Activated T-cell treated with anti-CD3 and anti-CD28 coated beads for 1 hour (primary cell): ENCODE measurements around the gene CD99L2.
A peak's percentile ranks its signal among the peaks of the same experiment; 100 is the strongest.
"Not testable (repeated sequence)": the region's sequence is repeated elsewhere in the genome, so short reads cannot be mapped to it uniquely, and the experiment has no call there.

ENCODE experiments used
- DNase-seq: peaks from one replicate; pipeline ENCODE4 v3.0.0-alpha.2; 2020; ENCODE audit warnings: low read depth

CD99L2 gene

DNA sequence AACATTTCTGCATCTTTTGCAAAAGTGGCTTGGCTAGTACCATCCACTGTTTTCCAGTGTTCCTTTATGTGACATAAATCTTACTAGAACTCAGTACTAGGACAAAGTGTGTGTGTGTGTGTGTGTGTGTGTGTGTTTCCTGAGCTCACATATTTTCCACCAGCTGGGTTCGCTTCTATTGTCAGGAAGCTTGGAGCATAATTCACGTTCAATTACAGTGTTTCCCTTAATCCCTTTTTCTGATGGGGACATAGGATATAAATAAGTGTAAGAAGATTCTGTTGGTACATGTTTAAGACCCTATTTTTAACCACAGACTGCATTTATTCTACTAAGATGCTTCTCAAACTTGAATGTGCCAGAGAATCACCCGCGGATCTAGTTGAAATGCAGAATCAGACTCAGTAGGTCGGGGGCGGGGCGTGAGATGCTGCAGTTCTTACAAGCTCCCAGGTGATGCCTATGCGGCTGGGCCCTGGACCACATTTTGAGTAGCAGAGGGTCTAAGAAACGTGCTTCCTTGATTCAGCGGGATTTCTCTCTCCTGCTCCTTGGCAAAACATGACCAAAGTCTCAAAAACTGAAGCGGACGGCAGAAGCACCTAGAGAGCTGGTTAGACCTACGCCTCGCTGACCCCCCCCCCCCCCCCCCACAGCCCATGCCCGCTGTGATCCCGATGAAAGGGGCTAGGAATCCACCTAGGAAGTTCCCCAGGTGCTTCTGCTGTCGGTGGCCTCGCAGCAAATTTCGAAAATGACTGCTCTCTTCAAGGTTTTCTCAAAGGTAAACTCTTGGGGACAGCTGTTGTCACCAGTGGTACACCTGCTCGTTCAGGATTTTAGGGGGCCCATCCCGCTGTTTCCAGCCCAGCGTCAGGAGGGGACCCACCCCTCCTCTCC lies 797 bp downstream of the CD99L2 start:
- DNase-seq = peak; percentile 26

DNA sequence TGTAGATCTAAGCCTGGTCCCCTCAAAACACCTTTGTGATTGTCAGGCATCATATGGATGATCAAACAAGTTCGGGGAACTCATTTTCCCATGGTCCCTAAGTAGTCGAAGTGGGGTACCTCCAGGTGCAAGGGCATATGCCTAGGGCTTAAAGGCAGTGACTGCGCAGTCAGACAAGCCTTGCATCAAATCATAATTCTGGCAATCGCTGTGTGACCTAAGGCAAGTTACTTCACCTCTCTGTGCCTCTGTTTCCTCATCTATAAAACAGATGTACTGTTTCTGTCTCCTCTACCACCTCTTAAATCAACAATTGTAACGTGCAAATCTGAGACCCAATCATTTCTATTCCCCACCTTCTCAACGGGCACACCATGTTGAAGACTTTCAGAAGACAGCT lies 1.8 kb downstream of the CD99L2 start:
- no peak for DNase-seq

DNA sequence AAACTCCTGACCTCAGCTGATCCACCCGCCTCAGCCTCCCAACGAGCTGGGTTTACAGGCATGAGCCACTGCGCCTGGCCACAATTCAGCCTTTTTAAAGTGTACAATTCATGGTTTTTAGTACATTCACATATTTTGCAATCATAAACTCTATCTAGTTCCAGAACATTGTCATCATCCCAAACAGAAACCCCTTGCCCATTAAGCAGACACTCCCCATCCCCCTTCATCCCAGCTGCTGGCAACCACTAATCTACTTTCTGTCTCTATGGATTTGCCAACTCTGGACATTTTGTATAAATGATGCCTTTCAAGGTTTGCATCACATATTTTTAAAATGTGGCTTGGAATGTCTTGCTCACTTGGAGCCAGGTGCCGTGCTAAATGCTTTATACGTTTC lies 4.5 kb downstream of the CD99L2 start:
- DNase-seq = no peak

DNA sequence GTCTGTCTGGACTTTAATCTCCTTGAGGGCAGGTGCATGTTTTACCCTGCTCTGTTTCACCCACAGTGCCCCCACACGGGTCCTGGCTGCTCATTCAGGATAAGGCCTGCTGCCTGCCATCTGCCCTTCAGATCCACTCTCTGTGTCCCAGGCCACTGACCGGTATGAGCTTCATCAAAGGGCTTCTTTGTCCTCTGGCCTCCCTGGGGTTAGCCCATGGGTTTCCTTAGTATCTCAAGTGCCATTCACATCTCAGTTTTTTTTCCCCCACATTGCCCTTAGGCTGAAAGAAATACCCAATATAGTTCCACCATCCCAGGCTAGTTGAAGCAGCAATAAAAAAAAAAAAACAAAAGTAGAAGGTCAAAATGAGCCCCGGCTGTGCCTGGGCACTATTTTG lies 9.3 kb downstream of the CD99L2 start:
- no peak for DNase-seq

DNA sequence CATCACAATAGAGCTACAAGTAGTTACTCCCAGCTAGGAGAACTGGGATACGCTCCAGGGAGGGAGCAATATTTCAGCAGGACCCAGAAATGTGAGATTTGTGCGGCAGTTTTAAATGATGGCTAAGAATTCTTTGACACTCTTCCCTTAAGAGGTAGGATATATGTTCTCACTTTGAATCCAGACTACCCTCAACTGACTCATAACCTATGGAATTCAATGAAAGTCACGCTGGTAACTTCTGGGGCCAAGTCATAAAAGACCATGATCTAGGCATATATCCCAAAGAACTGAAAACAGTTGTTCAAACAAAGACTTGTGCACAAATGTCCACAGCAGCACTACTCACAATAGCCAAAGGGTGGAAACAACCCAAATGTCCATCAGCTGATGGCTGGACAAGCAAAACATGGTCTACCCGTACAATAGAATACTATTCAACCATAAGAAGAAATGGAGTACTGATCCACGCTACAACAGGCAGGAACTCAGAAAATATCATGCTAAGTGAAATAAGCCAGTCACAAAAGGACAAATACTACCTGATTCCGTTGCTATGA lies 10.5 kb downstream of the CD99L2 start:
- DNase-seq = no peak

DNA sequence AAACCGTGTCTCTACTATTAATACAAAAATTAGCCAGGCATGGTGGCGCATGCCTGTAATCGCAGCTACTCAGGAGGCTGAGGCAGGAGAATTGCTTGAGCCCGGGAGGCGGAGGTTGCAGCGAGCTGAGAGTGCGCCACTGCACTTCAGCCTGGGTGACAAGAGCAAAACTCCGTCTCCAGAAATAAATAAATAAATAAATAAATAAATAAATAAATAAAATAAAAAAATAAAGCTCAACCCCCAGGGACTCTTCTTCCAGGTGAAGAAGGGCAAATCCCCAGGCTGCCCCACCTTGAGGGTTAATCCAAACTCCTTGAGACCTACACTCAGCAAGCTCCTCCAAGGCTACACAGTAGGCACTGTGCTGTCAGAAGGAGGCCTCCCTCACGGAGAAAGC lies 11.2 kb downstream of the CD99L2 start:
- DNase-seq = not testable (repeated sequence)

DNA sequence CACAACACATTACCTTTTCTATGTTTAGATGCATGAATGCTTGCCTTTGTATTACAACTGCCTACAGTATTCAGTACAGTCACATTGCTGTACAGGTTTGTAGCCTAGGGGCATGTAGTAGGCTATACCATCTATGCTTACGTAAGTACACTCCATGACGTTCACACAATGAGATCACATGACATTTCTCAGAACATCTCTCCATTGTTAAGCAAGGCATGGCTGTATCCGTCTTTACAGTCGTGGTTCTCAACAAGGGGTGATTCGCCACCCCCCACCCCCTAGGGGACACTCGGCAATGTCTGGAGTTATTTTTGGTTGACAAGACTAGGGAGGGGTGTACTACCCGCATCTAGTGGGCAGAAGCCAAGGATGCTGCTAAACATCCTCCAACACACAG lies 12.1 kb downstream of the CD99L2 start:
- no peak for DNase-seq

DNA sequence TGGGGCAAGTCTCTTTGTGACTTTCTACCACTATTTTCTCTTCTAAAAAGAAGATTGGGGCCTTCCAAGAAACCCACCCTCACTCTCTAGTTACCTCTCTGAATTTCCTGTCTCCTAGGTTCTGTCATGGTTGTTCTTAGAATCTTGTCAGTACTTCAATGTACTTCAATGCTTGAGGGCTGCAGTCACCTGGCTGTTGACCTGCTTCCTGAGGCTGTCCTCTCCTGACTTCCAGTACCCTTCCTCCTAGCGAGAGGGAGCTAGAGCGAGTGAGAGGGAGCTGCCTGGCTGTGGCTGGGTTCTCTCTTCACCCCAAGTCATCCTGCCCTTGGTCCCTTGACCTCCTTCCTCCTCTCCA lies 17.7 kb downstream of the CD99L2 start:
- DNase-seq = no peak

DNA sequence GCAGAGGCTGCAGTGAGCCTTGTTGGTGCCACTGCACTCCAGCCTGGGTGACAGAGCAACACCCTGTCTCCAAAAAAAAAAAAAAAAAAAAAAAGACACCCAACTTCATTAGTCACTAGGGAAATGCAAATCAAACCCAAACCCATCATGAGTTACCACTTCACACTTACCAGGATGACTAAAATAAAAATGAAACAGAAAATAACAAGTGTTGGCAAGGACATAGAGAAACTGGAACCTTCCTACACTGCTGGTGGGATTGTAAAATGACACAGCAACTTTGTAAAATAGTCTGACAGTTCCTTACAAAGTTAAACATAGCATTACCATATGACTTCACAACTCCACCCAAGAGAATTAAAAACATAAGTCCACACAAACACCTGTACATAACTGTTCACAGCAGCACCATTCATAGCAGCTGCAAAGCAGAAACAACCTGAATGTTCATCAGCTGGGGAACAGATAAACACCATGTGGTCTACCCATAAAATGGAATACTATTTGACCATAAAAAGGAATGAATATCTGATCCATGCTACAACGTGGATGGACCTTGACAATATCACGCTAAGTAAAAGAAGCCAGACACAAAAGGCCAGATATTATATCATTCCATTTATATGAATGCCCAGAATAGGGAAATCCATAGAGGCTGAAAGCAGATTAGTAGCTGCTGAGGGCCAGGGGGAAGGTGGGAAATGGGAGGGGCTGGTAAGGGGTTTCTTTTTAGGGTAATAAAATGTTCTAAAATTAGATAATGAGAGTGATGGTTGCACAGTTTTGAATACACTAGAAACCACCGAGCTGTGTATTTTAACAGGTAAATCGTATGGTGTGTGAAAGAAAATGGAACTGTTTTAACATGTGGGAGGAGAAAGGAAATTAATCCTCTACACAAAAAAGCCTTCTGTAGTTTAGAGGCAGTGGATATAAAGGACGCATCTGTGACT lies 18.3 kb downstream of the CD99L2 start:
- no peak for DNase-seq

DNA sequence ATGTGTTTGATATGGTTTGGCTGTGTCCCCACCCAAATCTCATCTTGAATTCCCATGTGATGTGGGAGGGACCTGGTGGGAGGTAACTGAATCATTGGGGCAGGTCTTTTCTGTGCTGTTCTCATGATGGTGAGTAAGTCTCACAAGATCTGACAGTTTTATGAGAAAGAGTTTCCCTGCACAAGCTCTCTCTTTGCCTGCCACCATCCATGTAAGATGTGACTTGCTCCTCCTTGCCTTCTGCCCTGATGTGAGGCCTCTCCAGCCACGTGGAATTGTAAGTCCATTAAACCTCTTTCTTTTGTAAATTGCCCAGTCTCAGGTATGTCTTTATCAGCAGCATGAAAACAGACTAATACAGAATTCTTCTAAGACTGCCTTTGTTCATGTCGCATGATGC lies 22.8 kb downstream of the CD99L2 start:
- DNase-seq = not testable (repeated sequence)

DNA sequence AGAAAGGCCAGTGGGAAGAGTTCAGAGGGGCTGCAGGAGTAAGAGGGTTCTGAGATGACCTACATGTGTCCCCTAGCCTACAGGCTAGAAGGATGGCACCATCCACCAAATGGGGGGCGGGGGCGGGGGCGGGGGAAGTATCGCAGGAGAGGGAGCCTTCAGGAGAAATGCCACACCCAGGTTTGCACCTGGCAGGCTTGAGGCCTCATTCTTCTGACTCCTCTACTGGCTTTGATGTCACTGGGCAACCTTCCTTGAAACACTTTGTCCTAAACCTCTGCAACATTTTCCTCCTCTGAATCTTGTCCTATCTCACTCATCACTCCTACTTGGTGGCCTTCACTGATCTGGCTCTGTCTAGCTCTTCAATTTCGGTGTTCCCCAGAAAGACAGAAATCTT lies 24.0 kb downstream of the CD99L2 start:
- DNase-seq = no peak

DNA sequence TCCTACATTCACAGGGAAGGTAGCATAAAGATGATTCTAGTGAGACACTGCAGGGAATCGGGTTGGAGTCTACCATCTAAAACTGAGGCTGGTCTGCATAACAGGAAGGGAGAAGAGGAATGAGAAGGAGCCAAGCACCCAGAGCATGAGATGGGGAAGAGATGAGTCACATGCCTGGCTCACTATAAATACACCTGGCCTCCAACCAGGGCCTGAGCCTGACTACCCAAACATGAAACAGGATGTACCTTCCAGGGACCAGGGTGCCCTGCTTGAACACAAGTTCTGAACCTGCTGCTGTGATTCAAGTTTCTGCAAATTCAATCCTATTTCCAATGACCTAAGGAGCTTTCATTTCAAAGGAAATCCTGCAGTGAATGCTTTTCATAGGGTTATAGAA lies 24.9 kb downstream of the CD99L2 start:
- no peak for DNase-seq

DNA sequence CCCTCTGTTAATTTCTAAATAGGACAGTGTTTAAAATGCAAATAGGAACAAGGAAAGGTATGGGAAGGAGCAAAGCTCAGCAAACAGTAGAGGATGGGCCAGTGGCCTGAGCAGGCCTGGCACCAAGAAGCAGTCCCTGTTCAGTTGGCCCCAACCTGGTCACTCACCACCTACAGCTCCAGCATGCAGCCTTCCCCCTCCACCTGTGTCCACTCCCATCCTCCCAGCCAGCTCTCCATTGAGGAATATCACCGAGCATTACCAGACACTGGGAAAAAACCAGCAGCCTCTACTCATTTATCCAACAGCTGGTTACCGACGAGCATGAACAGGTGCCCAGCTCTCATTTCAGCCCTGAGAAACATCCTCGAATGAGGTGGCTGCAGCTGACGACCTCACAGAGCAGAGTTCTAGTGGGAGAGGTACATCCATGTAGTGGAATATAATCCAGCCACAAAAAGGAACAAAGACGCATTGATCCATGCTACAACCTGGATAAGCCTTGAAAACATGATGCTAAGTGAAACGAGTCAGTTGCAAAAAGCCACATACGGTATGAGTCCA lies 25.6 kb downstream of the CD99L2 start:
- DNase-seq = no peak

DNA sequence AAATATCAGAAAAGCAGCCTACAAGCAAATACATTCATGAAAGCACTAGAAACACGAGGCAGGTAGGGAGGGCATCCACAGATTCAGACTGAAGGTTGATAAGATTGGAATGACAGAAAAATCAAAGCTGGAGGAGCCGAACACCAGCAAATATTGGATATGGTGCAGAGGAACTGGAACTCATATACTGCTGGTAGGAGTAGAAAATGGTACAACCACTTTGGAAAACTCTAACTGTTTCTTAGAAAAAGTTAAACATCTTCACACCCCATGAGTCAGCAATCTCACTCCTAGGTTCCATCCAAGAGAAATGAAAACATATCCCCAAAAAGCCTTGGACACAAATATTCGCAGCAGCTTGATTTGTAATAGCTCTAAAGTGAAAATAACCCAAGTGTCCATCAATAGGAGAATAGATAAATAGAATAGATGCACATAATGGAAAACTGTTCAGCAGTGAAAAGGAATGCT lies 27.1 kb downstream of the CD99L2 start:
- DNase-seq = no peak

DNA sequence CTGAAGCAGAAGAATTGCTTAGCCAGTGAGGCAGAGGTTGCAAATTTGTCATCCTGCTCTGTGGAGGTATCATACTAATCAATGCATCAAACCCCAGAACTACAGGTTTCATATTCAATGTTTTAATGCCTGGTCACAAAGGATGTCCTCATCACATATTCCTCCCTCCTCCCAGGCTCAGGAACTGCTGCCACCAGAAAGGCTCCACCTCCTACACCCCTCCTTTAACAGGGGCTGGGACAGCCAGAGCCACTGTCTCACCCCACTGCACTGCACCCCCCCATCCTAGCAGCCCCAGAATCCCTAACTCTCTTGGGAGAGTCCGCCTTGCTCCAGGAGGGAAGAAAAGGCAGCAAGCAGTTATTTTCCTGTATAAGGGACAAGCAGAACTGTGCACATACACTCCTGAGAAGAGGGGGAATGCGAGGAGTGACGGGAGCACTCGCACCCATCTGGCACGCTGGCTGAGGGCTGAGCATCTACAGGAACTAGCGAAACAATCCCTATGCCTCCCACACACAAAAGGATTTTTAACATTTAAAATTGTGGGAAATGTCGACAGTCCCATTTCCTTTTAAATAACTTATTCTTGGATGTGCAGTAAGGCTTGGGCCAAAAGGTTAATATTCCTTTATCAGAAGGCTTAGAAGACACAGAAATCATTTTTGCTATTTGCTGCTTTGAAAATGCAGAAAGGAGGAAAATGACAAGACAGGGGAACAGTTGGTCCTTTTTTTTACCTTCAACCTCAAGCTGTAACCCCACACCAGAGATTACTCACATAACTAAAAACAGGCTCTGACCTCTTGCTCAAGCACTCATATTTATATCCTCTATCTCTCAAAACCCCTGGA lies 27.8 kb downstream of the CD99L2 start:
- no peak for DNase-seq

DNA sequence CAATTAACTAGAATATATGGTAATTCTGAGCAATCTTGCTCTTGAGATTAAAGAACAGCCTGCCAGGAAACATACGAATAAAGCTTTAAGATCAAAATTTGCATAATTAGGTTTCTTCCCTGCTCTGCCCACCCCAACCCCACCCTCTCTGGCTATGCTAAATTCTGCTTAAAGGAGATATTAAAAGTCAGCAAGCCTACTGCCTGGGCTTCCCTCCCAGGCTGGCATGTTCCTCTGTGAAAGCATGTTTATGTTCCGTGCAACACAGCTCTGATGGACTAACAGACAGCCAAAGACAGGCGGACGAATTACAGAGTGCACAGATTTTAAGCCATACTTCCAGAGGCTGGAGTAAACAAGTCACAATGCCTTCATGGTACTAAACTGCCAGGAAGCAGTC lies 28.4 kb downstream of the CD99L2 start:
- DNase-seq = no peak

DNA sequence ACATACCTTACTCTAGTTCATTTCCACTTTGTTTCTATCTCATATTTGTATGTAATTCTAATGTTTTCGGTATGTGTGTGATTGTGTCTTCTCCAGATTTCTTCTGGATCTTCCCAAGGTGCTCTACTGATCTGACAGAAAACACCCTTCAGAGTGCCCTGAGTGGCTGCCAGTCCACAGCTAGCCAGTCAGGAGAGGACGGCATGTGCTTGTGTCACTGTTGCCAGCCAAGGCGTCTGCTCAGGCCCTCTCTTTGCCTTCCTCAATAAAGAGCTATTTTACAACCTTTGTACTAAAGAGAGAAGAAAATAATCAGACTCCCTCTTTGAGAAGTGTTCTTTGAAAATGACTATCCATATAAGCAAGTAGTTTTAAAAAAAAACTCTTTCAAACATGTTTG lies 29.0 kb downstream of the CD99L2 start:
- no peak for DNase-seq

DNA sequence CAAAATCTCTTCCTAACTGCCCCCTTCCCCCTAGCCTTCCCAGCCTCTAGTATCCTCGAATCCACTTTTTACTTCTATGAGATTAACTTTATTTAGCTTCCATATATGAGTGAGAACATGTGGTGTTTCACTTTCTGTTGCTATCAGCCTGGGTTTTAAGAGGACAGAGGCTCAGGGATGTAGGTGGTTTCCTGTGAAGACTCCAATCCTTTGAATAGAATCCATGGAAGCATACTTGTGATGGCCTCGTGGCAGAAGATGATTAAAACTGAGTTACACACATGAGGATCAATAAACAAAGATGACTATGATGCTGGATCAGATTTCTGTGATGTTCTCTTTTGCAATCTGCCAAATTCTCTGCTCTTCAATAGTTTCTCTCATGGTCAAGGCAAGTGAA lies 29.8 kb downstream of the CD99L2 start:
- no peak for DNase-seq

DNA sequence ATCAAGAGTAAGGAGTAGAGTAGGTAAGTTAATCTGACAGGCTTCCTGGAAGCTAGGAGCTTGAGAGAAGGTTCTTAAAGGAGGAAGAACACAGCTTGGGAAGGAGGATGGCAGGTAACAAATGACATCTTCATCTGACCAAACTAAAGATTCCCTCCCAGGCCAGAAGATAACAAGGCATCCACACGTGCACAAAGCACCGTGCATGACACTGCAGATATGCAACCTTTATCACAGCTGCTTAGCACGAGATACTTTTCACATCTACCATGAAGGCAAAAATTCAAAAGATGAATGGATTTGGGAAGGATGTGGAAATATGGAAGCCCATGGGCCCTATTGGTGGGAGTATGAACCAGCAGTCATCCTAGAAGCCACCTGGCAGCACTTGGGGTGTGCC lies 34.3 kb downstream of the CD99L2 start:
- DNase-seq = no peak

DNA sequence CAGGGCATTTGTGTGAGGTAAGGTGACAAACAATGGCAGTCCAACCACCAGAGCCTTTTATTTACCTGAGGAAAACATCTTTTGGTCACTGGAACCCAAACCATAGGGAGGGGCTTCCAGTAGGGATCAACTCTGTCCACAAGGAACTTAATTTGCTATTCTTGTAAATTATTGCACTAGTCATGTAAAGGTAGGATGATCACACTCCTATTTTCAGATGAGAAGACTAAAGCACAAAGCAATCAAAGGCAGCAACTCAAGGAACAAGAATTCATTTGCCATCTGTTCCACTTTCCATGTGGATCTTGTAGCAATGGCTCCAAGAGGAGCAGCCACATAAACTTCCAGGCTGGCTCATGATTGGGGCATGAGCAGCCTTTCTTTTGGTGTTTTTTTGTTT lies 35.3 kb downstream of the CD99L2 start:
- DNase-seq = no peak

DNA sequence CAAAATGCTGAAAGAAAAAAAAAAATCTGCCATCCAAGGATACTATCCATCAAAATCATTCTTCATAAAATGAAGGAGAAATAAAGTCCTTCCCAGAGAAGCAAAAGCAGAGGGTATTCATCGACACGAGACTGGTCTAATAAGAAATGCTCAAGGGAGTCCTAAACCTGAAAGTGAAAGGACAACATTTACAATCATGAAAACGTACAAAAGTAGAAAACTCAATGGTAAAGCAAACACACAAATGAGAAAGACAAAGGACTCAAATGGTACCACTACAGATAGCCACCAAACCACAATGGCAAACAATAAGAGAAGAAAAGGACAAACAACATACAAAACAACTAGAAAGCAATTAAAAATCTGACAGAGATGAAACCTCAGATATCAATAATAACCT lies 41.0 kb downstream of the CD99L2 start:
- no peak for DNase-seq
